GM12801 (cell line): Measurements from ENCODE around the gene ZDHHC13.

Source experiments
- TF ChIP-seq, protein P1 (sequence below): IDR thresholded peaks from one replicate; pipeline ENCODE4 v1.5.1; 2011; ENCODE audit warnings: control low read depth; ENCODE audit not compliant: insufficient read length; ENCODE audit errors: extremely low read depth

The ZDHHC13 gene, protein sequence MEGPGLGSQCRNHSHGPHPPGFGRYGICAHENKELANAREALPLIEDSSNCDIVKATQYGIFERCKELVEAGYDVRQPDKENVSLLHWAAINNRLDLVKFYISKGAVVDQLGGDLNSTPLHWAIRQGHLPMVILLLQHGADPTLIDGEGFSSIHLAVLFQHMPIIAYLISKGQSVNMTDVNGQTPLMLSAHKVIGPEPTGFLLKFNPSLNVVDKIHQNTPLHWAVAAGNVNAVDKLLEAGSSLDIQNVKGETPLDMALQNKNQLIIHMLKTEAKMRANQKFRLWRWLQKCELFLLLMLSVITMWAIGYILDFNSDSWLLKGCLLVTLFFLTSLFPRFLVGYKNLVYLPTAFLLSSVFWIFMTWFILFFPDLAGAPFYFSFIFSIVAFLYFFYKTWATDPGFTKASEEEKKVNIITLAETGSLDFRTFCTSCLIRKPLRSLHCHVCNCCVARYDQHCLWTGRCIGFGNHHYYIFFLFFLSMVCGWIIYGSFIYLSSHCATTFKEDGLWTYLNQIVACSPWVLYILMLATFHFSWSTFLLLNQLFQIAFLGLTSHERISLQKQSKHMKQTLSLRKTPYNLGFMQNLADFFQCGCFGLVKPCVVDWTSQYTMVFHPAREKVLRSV

DNA sequence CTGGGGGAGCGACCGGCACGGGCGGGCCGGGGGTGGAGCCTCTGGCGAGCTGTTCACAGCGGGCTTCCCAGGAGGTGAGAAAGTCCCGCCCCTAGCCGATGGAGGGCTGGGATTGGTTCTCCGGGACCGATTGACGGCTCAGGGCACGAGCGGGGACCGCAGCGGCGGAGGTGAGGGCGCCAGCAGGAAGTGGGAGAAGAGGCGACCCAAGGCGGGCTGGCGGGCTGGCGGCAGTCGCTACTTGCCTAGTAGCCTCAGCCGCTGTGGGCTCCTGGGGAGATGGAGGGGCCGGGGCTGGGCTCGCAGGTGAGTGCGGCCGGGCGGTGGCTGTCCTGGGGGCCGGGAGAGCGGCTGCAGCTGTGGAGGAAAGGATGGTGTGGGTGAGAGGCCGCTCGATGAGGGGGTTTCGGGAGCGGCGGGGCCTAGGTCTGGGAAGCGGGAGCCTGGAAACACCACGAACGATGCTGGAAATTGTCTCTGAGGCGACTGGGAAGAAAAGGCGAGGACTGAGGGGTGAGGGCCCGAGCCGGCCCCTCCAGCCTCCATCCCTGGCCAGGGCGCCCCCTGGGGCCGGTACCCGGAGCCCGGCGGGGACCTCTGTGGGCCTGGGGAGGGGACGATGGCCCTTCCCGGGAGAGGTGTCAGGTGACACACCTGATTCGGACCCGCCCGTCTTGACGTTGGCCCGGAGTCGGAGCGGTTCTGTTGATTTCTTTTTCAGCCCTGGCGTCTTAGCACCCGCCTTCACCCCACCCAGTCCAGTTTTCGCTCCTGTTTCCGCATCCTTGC is at the start of gene ZDHHC13:
Gene ZDHHC13 (plus strand): TSS at position 198 of the 789 bp plus-strand sequence. CDS start 82 bp downstream, at position 280.
- TF ChIP-seq, protein P1, sequence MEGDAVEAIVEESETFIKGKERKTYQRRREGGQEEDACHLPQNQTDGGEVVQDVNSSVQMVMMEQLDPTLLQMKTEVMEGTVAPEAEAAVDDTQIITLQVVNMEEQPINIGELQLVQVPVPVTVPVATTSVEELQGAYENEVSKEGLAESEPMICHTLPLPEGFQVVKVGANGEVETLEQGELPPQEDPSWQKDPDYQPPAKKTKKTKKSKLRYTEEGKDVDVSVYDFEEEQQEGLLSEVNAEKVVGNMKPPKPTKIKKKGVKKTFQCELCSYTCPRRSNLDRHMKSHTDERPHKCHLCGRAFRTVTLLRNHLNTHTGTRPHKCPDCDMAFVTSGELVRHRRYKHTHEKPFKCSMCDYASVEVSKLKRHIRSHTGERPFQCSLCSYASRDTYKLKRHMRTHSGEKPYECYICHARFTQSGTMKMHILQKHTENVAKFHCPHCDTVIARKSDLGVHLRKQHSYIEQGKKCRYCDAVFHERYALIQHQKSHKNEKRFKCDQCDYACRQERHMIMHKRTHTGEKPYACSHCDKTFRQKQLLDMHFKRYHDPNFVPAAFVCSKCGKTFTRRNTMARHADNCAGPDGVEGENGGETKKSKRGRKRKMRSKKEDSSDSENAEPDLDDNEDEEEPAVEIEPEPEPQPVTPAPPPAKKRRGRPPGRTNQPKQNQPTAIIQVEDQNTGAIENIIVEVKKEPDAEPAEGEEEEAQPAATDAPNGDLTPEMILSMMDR, result no peak

DNA sequence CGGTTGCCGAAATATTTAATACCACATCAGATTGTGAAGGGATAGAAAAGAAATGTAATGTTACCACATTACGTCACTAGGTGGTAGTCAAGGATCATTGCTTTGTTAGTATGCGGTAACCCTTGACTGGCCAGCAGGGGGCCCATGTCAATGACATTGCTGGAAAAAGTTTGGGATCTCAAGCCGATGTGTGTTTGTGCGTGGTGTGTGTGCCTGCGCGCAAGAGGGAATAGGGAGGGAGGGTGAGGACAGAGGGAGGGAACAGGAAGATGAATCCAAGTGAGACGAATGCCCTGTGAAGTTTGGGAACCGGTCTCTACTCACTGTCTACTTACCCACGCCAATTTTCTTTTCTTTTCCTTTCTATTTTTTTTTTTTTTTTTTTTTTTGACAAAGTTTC is 45.7 kb upstream of the ZDHHC13 start:
- TF ChIP-seq, protein P1, result peak; percentile 64

DNA sequence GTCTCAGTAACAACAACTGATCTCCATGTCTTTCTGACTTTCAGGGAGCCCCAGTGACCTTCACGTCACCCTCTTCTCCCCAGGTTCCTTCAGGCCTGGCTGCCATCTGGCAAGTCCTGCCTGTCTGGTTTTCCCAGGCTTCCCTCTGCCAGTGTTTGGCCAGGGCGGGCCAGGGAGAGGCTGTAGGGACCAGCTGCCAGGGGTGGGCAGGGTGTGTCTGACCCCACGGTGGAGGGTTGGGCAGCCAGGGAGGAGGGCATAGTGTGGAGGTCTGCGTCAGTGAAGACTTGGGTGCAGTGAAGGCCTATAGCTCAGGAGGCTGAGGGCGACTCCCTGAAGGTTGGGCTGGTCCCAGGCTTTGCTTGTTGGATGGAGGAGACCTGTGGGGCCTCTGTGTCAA is 44.5 kb upstream of the ZDHHC13 start:
- TF ChIP-seq, protein P1, result no peak

DNA sequence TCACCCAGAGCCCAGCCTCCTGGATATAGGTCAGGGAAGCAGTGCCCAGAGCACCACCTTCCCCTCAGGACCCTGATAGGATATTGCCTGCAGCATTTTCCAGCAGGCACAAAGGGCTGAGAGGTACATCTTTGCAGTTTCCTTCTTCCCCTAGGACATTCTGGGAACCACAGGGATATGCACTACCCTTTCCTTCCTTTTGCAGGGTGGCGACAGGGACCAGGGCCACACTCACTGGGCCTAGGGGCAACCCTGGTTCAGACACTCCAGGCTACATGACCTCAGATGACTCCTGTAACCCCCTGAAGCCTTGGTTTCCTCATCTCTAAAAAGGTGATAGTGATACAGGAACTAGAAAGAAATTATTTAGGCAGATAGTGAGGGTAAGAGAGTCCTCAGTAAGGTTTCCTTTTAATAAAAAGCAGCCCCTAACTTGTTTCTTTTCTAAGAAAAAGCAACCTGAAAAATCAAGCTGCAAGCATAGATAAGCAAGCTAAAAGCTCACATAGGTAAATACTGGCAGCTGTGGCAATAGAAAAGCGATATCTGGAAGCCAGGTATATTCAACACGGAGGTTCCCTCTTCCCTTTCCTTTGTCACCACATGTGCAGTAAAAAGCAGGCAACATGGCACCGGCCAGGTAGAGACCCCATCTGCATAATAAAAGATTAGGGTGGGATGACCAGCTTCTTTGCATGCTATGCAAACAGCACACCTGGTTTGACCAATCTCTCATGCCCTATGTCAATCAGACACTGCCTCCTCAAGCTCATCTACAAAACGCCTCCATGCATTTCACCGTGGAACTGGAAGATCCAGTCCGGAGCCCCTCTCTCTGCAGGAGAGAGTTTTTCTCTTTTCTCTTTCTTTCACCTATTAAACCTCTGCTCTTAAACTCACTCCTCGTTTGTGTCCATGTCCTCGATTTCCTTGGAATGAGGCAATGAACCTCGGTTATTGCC is 43.2 kb upstream of the ZDHHC13 start:
- TF ChIP-seq, protein P1, result no peak

DNA sequence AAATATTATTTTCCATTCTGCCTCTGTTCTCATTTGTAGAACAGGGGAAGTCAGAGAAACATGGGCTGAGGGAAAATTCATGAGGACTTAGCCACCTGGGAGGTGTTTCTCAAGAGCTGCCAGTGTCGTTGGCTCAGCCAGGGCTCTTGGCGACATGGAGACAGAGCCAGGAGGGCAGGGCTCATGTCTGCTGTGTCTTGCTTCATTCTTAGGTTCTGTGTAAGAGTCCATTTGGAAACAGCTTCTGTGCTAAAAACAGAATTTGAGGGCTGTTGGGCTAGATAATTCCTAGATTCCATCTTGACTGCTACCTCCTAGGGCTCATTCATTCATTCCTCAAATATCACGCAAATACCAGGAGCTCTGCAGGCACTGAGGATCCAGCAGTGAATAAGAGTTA is 41.3 kb upstream of the ZDHHC13 start:
- TF ChIP-seq, protein P1, result no peak

DNA sequence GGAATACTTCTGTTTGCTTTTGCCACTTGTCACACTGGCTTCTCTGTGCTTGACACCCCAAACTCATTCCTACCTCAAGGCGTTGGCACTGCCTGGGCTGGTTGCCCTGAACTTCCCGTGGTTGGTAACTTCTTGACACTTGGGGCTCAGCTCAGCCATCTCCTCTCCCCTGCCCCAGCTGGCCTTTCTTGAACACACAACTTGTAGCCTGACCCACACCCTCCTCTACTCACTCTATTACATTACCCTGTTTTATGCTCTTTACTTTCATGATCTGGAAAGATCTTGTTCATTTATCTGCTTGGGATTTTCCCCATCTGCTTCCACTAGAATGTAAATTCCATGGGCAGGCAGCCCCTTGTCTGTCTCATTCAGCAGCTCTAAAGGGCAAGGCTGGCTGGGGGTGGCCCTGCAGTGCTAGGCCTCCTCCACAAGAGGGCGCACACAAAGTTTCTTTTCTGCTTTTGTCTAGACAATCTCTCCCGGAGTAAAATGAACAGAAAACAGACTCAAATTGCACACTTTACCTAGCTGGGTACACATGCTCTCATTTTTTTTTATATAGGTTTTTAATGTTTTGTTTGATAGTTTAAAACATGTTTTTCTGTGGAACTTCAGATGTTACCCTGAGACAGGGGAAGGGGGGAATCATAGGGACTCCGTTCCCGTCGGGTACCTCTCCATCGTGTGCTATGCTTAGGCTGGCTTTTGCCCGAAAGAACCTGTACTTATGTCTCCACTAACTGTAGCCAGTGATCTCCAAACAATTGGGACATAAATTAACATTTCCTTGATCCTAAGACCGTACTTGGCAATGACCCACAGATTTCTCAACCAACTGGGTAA is 40.0 kb upstream of the ZDHHC13 start:
- TF ChIP-seq, protein P1, result peak; percentile 70
